ENCODE data around the gene MRPL42.

DNA sequence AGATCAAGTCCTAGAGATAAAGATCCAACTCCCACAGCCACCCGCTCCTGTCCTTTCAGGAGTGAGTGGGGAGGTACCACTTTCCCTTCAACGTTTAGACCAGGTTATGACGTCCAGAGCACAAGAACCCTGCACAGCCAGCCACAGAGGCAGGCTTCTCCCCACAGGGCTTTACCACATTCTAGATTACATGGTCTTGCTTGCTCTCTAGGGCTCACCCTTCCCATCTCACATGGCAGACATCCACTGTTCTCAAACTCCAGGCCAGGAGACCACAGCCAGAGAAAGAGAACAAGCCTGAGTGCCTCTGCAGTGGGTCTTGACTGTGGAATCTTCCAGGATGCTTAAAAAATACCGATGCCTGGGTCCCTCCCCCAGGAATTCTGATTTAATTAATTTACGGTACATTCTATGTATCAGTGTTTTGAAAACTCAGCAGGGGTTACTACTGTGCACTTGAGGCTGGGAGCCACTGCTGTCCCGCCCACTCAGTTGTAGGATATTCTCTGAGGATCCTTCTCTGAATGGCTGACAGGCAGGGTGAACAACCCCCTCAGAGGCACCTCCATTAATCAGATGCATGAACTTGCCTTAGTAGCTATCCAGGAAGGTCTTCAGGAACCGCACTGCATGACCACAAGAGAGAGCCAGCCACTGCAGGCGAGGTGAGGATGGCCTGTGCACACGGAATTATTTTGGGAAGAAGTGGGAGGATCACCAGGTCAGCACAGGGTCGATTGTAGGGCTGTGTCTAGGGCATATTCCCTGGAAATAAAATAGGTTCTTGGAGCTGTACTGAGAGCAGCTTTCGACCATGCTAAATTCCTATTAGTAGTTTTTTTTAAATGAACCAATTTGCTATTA is 83.7 kb downstream of the MRPL42 start:
- TF ChIP-seq ZFX (IDR thresholded peaks at IDR 0.05) = no peak
- TF ChIP-seq, protein P1, sequence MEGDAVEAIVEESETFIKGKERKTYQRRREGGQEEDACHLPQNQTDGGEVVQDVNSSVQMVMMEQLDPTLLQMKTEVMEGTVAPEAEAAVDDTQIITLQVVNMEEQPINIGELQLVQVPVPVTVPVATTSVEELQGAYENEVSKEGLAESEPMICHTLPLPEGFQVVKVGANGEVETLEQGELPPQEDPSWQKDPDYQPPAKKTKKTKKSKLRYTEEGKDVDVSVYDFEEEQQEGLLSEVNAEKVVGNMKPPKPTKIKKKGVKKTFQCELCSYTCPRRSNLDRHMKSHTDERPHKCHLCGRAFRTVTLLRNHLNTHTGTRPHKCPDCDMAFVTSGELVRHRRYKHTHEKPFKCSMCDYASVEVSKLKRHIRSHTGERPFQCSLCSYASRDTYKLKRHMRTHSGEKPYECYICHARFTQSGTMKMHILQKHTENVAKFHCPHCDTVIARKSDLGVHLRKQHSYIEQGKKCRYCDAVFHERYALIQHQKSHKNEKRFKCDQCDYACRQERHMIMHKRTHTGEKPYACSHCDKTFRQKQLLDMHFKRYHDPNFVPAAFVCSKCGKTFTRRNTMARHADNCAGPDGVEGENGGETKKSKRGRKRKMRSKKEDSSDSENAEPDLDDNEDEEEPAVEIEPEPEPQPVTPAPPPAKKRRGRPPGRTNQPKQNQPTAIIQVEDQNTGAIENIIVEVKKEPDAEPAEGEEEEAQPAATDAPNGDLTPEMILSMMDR (conservative IDR thresholded peaks at IDR 0.05) = no peak
